Activated T-cell treated with anti-CD3 and anti-CD28 coated beads, Interleukin-2, amount 50 U/mL, for 4 hours (primary cell): ENCODE data around the gene RAB11FIP3. TPM values are rescaled to one million over a fixed set of nuclear protein-coding genes. Genes with fewer than 3 reads are reported as not detected.
"Not testable (repeated sequence)": the region's sequence is repeated elsewhere in the genome, so short reads cannot be mapped to it uniquely, and the experiment has no call there.

Experiments
- ATAC-seq, 2 donors: fragments of 200-7000 bp; cut with Tn5 transposase; one replicate each; pipeline ENCODE4 v1.10.0; 2021
- DNase-seq: peaks from one replicate; pipeline ENCODE4 v3.0.0-alpha.2; 2020
- H3K27me3 Mint-ChIP-seq: one replicate; pipeline ENCODE4 v1.8.0; 2021; ENCODE audit warnings: low read depth, mixed read lengths
- H3K36me3 Mint-ChIP-seq: one replicate; pipeline ENCODE4 v1.8.0; 2022; ENCODE audit warnings: mixed read lengths; ENCODE audit not compliant: insufficient read depth
- H3K4me1 Mint-ChIP-seq: one replicate; pipeline ENCODE4 v1.8.0; 2021; ENCODE audit warnings: low read depth, mixed read lengths
- H3K4me3 Mint-ChIP-seq: one replicate; pipeline ENCODE4 v1.8.0; 2021; ENCODE audit warnings: mild to moderate bottlenecking, moderate library complexity, mixed read lengths
- H3K9me3 Mint-ChIP-seq: one replicate; pipeline ENCODE4 v1.8.0; 2021; ENCODE audit warnings: mixed read lengths
- total RNA-seq, 3 donors: library from RNA; stranded (reverse); gene quantifications; one replicate each; pipeline ENCODE4 v1.2.1, GENCODE V29; 2021

RAB11FIP3 gene
- total RNA-seq, 3 donors from 2014 or later: 28.2 to 31.3 (median 28.8) TPM

DNA sequence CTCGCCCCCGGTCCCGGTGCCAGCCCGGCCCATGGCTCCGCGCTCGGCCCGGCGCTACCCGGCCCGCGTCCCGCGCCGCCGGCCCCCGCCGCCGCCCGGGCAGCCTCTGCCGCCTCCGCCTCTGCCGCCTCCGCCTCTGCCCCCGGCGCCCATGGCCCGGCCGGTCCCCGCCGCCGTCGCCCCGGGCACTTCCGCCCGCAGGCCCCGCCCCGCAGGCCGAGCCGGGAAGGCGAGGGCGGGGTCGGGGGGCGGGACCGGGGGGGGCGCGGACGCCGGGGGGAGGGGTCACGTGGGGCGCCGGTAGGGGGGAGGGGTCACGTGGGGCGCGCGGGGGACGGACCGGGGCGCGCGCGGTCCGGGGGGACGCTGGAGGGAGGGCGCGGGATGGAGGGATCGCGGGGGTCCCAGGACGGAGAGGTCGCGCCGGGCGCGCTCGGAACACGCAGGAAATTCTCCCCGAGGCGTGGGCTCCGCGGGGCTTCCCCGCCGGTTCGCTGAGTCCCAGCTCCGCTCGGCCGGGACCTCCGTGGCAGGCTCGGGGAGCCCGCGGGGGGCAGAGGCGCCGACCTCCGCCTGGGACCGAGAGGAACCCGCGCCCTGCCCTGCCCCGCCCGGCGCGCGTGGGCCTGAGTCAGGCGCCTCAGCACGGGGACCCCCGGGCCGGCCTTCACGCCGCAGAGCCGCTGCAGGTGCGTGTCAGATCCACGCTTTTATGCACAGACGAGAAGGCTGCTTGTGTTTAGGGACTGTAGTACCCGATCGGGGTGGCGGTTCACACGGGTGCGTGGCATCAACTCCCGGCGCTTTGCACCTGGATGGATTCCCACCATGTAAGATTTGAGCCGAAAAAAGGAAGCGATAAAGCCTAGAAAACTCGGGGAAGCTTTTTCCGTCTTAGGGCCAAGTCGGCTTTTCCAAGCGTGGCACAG is 43.4 kb upstream of the RAB11FIP3 start, which contains the start of gene PGAP6:
Gene PGAP6 (minus strand): TSS at position 190 of the 929 bp plus-strand sequence. CDS start 157 bp downstream, at position 33.
- H3K36me3 Mint-ChIP-seq: no peaks in the 10 kb centered on the region
- ATAC-seq: peak; percentile 69 to 74
- peak within 1 kb of the TSS; percentile 83 for H3K4me3 Mint-ChIP-seq
- H3K27me3 Mint-ChIP-seq: no peaks in the 10 kb centered on the region
- H3K4me1 Mint-ChIP-seq: peaks cover 29% of the 10 kb centered on the region
- DNase-seq: peak; percentile 56
- no peaks in the 10 kb centered on the region for H3K9me3 Mint-ChIP-seq

GRCh38 chr16:383326-384051 is 42.0 kb upstream of the RAB11FIP3 start:
- Mint-ChIP-seq H3K4me1 (peaks cover 29% of the 10 kb centered on the region), H3K9me3 (no peaks in the 10 kb centered on the region), H3K36me3 (no peaks in the 10 kb centered on the region), H3K4me3 (peak overlapping the region; percentile 83), H3K27me3 (no peaks in the 10 kb centered on the region)
- ATAC-seq: peak; percentile 17 to 30
- DNase-seq: peak; percentile 37

DNA sequence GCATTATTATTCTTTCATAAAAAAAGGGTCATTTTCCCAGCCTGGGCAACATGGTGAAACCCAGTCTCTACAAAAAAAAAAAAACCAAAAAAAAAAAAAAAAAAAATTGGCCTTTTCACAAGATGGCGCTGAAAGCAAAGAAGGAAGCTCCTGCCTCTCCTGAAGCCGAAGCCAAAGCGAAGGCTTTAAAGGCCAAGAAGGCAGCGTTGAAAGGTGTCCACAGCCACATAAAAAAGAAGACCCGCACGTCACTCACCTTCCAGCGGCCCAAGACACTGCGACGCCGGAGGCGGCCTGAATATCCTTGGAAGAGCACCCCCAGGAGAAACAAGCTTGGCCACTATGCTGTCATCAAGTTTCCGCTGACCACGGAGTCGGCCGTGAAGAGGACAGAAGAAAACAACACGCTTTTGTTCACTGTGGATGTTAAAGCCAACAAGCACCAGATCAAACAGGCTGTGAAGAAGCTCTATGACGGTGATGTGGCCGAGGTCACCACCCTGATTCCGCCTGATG is 38.8 kb upstream of the RAB11FIP3 start:
- Mint-ChIP-seq H3K9me3 (no peaks in the 10 kb centered on the region), H3K27me3 (no peaks in the 10 kb centered on the region), H3K4me1 (peaks cover 20% of the 10 kb centered on the region), H3K4me3 (no peak overlapping the region), H3K36me3 (no peaks in the 10 kb centered on the region)
- no peak for ATAC-seq
- DNase-seq: no peak

- H3K27me3 Mint-ChIP-seq: not testable (repeated sequence)
These were observed 37.4 kb upstream of the RAB11FIP3 start for GRCh38 chr16:387761-388666.

GRCh38 chr16:389352-389751 is 36.1 kb upstream of the RAB11FIP3 start:
- Mint-ChIP-seq H3K36me3 (no peaks in the 10 kb centered on the region), H3K4me3 (no peak overlapping the region), H3K4me1 (peaks cover 13% of the 10 kb centered on the region), H3K9me3 (no peaks in the 10 kb centered on the region), H3K27me3 (no peaks in the 10 kb centered on the region)
- ATAC-seq: no peak
- no peak for DNase-seq

More at GRCh38 chr16:387761-388666, 37.4 kb upstream of the RAB11FIP3 start:
- peaks cover 23% of the 10 kb centered on the region for H3K4me1 Mint-ChIP-seq
- not testable (repeated sequence) for ATAC-seq, H3K9me3 Mint-ChIP-seq, H3K36me3 Mint-ChIP-seq, H3K4me3 Mint-ChIP-seq, DNase-seq

DNA sequence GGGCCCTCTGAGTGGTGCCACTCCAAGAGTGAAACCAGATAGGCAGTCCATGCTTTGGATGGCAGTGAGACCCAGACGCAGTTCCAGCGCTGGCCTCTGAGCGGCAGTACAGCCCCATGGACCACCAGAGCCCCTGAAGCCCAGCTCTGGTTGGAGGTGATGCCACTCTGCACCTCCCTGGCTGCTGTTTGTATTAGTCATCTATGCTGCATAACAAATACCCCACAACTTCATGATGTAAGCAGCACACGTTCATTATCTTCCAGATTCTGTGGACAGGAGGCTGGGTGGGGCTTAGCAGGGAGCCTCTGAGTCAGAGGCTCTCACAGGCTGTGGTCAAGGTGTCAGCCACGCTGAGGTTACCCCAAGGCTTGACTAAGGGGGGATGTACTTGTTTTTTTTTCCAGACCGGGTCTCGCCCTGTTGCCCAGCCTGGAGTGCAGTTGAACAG is 33.5 kb upstream of the RAB11FIP3 start:
- Mint-ChIP-seq H3K36me3 (no peaks in the 10 kb centered on the region), H3K9me3 (no peaks in the 10 kb centered on the region), H3K27me3 (no peaks in the 10 kb centered on the region), H3K4me3 (no peak overlapping the region), H3K4me1 (peaks cover 20% of the 10 kb centered on the region)
- DNase-seq (peak; percentile 77), ATAC-seq (peak; percentile 96 to 97)

GRCh38 chr16:392450-393030 is 32.9 kb upstream of the RAB11FIP3 start:
- no peak for DNase-seq
- Mint-ChIP-seq H3K27me3 (no peaks in the 10 kb centered on the region), H3K36me3 (no peaks in the 10 kb centered on the region), H3K4me3 (no peak overlapping the region), H3K4me1 (peaks cover 20% of the 10 kb centered on the region), H3K9me3 (no peaks in the 10 kb centered on the region)
- ATAC-seq: peak in 1 of 2 donors; percentile 51

GRCh38 chr16:396199-396598 is 29.2 kb upstream of the RAB11FIP3 start:
- Mint-ChIP-seq H3K27me3 (no peaks in the 10 kb centered on the region), H3K9me3 (no peaks in the 10 kb centered on the region), H3K36me3 (no peaks in the 10 kb centered on the region), H3K4me1 (peaks cover 32% of the 10 kb centered on the region), H3K4me3 (peak overlapping the region; percentile 80)
- ATAC-seq (no peak), DNase-seq (no peak)

GRCh38 chr16:396605-397004 is 28.8 kb upstream of the RAB11FIP3 start:
- Mint-ChIP-seq H3K27me3 (no peaks in the 10 kb centered on the region), H3K36me3 (no peaks in the 10 kb centered on the region), H3K4me1 (peaks cover 32% of the 10 kb centered on the region), H3K4me3 (peak overlapping the region; percentile 80), H3K9me3 (no peaks in the 10 kb centered on the region)
- no peak for ATAC-seq
- DNase-seq: no peak

DNA sequence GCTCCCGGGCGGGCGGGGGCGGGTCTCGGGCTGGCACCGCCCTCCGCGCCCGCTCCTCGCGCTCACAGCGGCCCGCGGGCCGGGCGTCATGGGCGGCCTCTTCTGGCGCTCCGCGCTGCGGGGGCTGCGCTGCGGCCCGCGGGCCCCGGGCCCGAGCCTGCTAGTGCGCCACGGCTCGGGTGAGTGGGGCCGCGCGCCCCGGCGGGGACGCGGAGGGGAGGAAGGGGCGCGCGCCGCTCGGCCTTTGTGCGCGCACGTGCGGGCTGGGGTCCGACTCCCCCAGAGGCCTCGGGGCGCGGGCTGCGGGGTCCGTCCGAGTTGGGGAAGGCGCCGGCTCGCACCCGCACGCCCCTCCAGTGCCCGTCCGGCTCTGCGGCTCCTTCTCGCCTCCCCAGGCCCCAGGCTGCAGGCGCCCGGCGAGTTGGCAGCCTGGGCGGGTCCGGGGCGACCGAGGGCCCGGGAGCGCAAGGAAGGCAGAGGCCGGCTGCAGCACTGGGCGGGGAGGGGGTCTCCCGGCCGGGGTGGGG is 28.3 kb upstream of the RAB11FIP3 start, which contains the start of gene NME4:
Gene NME4 (plus strand): TSS at position 65 of the 527 bp plus-strand sequence. CDS start 24 bp downstream, at position 89.
- DNase-seq (no peak), ATAC-seq (peak; percentile 14 to 24)
- H3K9me3 Mint-ChIP-seq: no peaks in the 10 kb centered on the region
- H3K36me3 Mint-ChIP-seq: no peaks in the 10 kb centered on the region
- peaks cover 27% of the 10 kb centered on the region for H3K4me1 Mint-ChIP-seq
- peak within 1 kb of the TSS; percentile 80 for H3K4me3 Mint-ChIP-seq
- H3K27me3 Mint-ChIP-seq: no peaks in the 10 kb centered on the region

- no peaks in the 10 kb centered on the region for H3K36me3 Mint-ChIP-seq
- H3K27me3 Mint-ChIP-seq: no peaks in the 10 kb centered on the region
- peak overlapping the region; percentile 67 for H3K4me3 Mint-ChIP-seq
- DNase-seq: no peak
- ATAC-seq: no peak
- peaks cover 22% of the 10 kb centered on the region for H3K4me1 Mint-ChIP-seq
- H3K9me3 Mint-ChIP-seq: no peaks in the 10 kb centered on the region
These were observed 27.6 kb upstream of the RAB11FIP3 start for GRCh38 chr16:397736-398332.

GRCh38 chr16:398561-399339 is 26.7 kb upstream of the RAB11FIP3 start:
- Mint-ChIP-seq H3K4me3 (peak overlapping the region; percentile 67), H3K9me3 (no peaks in the 10 kb centered on the region), H3K4me1 (peaks cover 22% of the 10 kb centered on the region), H3K27me3 (no peaks in the 10 kb centered on the region), H3K36me3 (no peaks in the 10 kb centered on the region)
- ATAC-seq (no peak), DNase-seq (no peak)
